ENCODE results near the gene ZBTB5.
A peak's percentile ranks its signal among the peaks of the same experiment; 100 is the strongest.

ZBTB5 gene

GRCh38 chr9:37446401-37446800 lies 18.8 kb downstream of the ZBTB5 start:
- H3K36me3 Mint-ChIP-seq = peaks cover 50% of the 10 kb centered on the region
- H3K27me3 Mint-ChIP-seq = no peaks in the 10 kb centered on the region
- ATAC-seq = no peak
- H3K4me1 Mint-ChIP-seq = peaks cover 36% of the 10 kb centered on the region
- no peaks in the 10 kb centered on the region for H3K9me3 Mint-ChIP-seq
- peak overlapping the region; percentile 25 for H3K27ac Mint-ChIP-seq
- H3K4me3 Mint-ChIP-seq = no peak overlapping the region

GRCh38 chr9:37445832-37446231 lies 19.4 kb downstream of the ZBTB5 start:
- no peak overlapping the region for H3K4me3 Mint-ChIP-seq

GRCh38 chr9:37444890-37445289 lies 20.4 kb downstream of the ZBTB5 start:
- Mint-ChIP-seq H3K4me3 (no peak overlapping the region), H3K4me1 (peaks cover 31% of the 10 kb centered on the region), H3K36me3 (peaks cover 45% of the 10 kb centered on the region), H3K27ac (peak overlapping the region; percentile 44), H3K9me3 (no peaks in the 10 kb centered on the region), H3K27me3 (no peaks in the 10 kb centered on the region)
- no peak for ATAC-seq

More at GRCh38 chr9:37445832-37446231, 19.4 kb downstream of the ZBTB5 start:
- no peaks in the 10 kb centered on the region for H3K27me3 Mint-ChIP-seq
- H3K4me1 Mint-ChIP-seq = peaks cover 33% of the 10 kb centered on the region
- ATAC-seq = no peak
- H3K9me3 Mint-ChIP-seq = no peaks in the 10 kb centered on the region
- no peak overlapping the region for H3K27ac Mint-ChIP-seq
- H3K36me3 Mint-ChIP-seq = peaks cover 46% of the 10 kb centered on the region

- Mint-ChIP-seq H3K4me3 (no peak overlapping the region), H3K27me3 (no peaks in the 10 kb centered on the region), H3K9me3 (no peaks in the 10 kb centered on the region), H3K27ac (no peak overlapping the region), H3K4me1 (peaks cover 31% of the 10 kb centered on the region), H3K36me3 (peaks cover 49% of the 10 kb centered on the region)
- ATAC-seq = no peak
Observed at GRCh38 chr9:37443566-37443965, 21.7 kb downstream of the ZBTB5 start.

- no peak overlapping the region for H3K4me3 Mint-ChIP-seq
- H3K27ac Mint-ChIP-seq = no peak overlapping the region
- H3K27me3 Mint-ChIP-seq = no peaks in the 10 kb centered on the region
- ATAC-seq = no peak
- no peaks in the 10 kb centered on the region for H3K9me3 Mint-ChIP-seq
- peaks cover 52% of the 10 kb centered on the region for H3K36me3 Mint-ChIP-seq
- H3K4me1 Mint-ChIP-seq = peaks cover 31% of the 10 kb centered on the region
Observed at GRCh38 chr9:37442556-37442955, 22.7 kb downstream of the ZBTB5 start.

GRCh38 chr9:37441776-37442370 lies 23.4 kb downstream of the ZBTB5 start:
- no peak for ATAC-seq
- H3K4me3 Mint-ChIP-seq = no peak overlapping the region
- H3K9me3 Mint-ChIP-seq = no peaks in the 10 kb centered on the region
- no peaks in the 10 kb centered on the region for H3K27me3 Mint-ChIP-seq
- H3K36me3 Mint-ChIP-seq = peaks cover 56% of the 10 kb centered on the region
- H3K27ac Mint-ChIP-seq = no peak overlapping the region
- H3K4me1 Mint-ChIP-seq = peaks cover 28% of the 10 kb centered on the region

- H3K4me3 Mint-ChIP-seq = no peak overlapping the region
Observed at GRCh38 chr9:37438359-37438758, 26.9 kb downstream of the ZBTB5 start.

GRCh38 chr9:37437621-37438020 lies 27.6 kb downstream of the ZBTB5 start:
- H3K9me3 Mint-ChIP-seq = no peaks in the 10 kb centered on the region
- H3K4me3 Mint-ChIP-seq = no peak overlapping the region
- no peaks in the 10 kb centered on the region for H3K27me3 Mint-ChIP-seq
- H3K36me3 Mint-ChIP-seq = peaks cover 63% of the 10 kb centered on the region
- H3K27ac Mint-ChIP-seq = no peak overlapping the region
- peaks cover 13% of the 10 kb centered on the region for H3K4me1 Mint-ChIP-seq
- ATAC-seq = no peak

More at GRCh38 chr9:37438359-37438758, 26.9 kb downstream of the ZBTB5 start:
- no peak for ATAC-seq
- Mint-ChIP-seq H3K4me1 (peaks cover 7% of the 10 kb centered on the region), H3K36me3 (peaks cover 56% of the 10 kb centered on the region), H3K9me3 (no peaks in the 10 kb centered on the region), H3K27ac (no peak overlapping the region), H3K27me3 (no peaks in the 10 kb centered on the region)

- ATAC-seq = no peak
- peaks cover 59% of the 10 kb centered on the region for H3K36me3 Mint-ChIP-seq
- no peak overlapping the region for H3K27ac Mint-ChIP-seq
- H3K4me3 Mint-ChIP-seq = no peak overlapping the region
- H3K4me1 Mint-ChIP-seq = peaks cover 19% of the 10 kb centered on the region
- no peaks in the 10 kb centered on the region for H3K9me3 Mint-ChIP-seq
- no peaks in the 10 kb centered on the region for H3K27me3 Mint-ChIP-seq
Observed at GRCh38 chr9:37437010-37437409, 28.2 kb downstream of the ZBTB5 start.

GRCh38 chr9:37436540-37436939 lies 28.7 kb downstream of the ZBTB5 start:
- Mint-ChIP-seq H3K27ac (no peak overlapping the region), H3K4me1 (peaks cover 19% of the 10 kb centered on the region), H3K27me3 (no peaks in the 10 kb centered on the region), H3K36me3 (peaks cover 55% of the 10 kb centered on the region), H3K4me3 (no peak overlapping the region), H3K9me3 (no peaks in the 10 kb centered on the region)
- no peak for ATAC-seq

GRCh38 chr9:37433867-37434371 lies 31.3 kb downstream of the ZBTB5 start:
- H3K9me3 Mint-ChIP-seq = no peaks in the 10 kb centered on the region
- no peaks in the 10 kb centered on the region for H3K27me3 Mint-ChIP-seq
- peaks cover 25% of the 10 kb centered on the region for H3K4me1 Mint-ChIP-seq
- no peak for ATAC-seq
- no peak overlapping the region for H3K27ac Mint-ChIP-seq
- peaks cover 44% of the 10 kb centered on the region for H3K36me3 Mint-ChIP-seq
- no peak overlapping the region for H3K4me3 Mint-ChIP-seq

- Mint-ChIP-seq H3K27me3 (no peaks in the 10 kb centered on the region), H3K4me1 (peaks cover 31% of the 10 kb centered on the region), H3K27ac (peak overlapping the region; percentile 78), H3K4me3 (no peak overlapping the region), H3K9me3 (no peaks in the 10 kb centered on the region), H3K36me3 (peaks cover 44% of the 10 kb centered on the region)
- peak; percentile 35 for ATAC-seq
Observed at GRCh38 chr9:37432020-37432419, 33.2 kb downstream of the ZBTB5 start.

- H3K36me3 Mint-ChIP-seq = peaks cover 44% of the 10 kb centered on the region
- H3K27ac Mint-ChIP-seq = peak overlapping the region; percentile 78
- H3K4me3 Mint-ChIP-seq = no peak overlapping the region
- H3K27me3 Mint-ChIP-seq = no peaks in the 10 kb centered on the region
- H3K4me1 Mint-ChIP-seq = peaks cover 32% of the 10 kb centered on the region
- no peak for ATAC-seq
- no peaks in the 10 kb centered on the region for H3K9me3 Mint-ChIP-seq
Observed at GRCh38 chr9:37430841-37431597, 34.2 kb downstream of the ZBTB5 start.

- Mint-ChIP-seq H3K9me3 (no peaks in the 10 kb centered on the region), H3K36me3 (peaks cover 45% of the 10 kb centered on the region), H3K27ac (no peak overlapping the region), H3K27me3 (no peaks in the 10 kb centered on the region), H3K4me1 (peaks cover 46% of the 10 kb centered on the region), H3K4me3 (no peak overlapping the region)
- ATAC-seq = no peak
Observed at GRCh38 chr9:37429441-37430285, 35.6 kb downstream of the ZBTB5 start.

- Mint-ChIP-seq H3K27ac (no peak overlapping the region), H3K27me3 (no peaks in the 10 kb centered on the region), H3K4me3 (no peak overlapping the region), H3K4me1 (peaks cover 57% of the 10 kb centered on the region), H3K36me3 (peaks cover 36% of the 10 kb centered on the region), H3K9me3 (no peaks in the 10 kb centered on the region)
- no peak for ATAC-seq
Observed at GRCh38 chr9:37428345-37428744, 36.9 kb downstream of the ZBTB5 start.
